GM13976 (cell line): ENCODE measurements around the gene LRRC49.
"Not testable (repeated sequence)": the region's sequence is repeated elsewhere in the genome, so short reads cannot be mapped to it uniquely, and the experiment has no call there.

Experiments
- DNase-seq: peaks from one replicate; pipeline ENCODE4 v3.0.0; 2012; ENCODE audit warnings: low spot score
- CTCF ChIP-seq: IDR thresholded peaks from 2 replicates; pipeline ENCODE4 v1.5.1; 2012; ENCODE audit warnings: borderline replicate concordance, mild to moderate bottlenecking; ENCODE audit not compliant: insufficient read depth; ENCODE audit errors: extremely low read depth, missing control alignments, control extremely low read depth
- in situ Hi-C: fragments of 300-500 bp; cut with MboI; formaldehyde crosslinking; loops from one replicate; pipeline ENCODE4 v1.12.0; 2022; ENCODE audit warnings: low sequenced_read_pairs, mixed read lengths, inconsistent platforms; ENCODE audit not compliant: unreplicated experiment

Gene LRRC49

DNA sequence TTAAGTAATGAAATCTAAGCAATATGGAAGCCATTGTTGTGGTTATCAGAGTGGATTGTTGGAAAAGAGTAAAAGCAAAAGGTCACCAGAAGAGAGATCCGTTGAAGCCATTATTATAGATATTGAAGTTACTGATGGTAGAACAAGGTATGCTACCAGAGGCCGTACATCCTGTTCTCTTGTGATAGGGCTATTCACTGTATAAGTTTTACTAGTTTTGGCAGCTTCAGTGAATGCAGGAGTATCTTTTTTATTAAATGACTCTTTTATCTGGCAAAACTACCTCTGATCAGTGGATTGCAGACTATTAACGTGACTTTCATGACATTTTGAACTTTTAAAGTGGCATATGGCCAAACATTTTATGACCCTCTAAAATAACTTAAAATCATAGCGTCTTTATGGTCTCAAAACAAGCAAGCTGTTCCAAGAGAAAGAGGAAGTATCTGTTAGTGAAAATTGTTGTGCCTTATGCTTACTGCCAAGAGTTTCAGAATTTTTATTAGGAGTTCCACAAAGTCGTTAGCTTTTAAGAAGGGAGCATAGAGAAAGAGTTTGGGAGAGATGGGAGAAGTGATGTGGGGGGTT, 102.9 kb downstream of the LRRC49 start:
- in situ Hi-C loops = no loop called here
- DNase-seq = no peak

DNA sequence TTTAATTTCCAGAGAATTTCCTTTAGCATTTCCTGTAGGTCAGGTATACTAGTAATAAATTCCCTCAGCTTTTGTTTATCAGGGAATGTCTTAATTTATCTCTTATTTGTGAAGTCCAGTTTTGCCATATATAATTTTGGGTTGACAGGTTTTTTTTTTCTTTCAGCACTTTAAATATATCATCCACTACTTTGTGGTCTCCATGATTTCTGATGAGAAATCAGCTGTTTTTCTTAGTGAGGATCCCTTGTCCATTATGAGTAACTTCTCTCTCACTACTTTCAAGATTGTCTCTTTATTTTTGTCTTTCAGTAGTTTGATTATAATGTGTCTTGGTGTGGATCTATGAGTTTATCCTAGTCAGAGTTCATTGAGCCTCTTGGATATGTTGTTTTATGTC, 105.7 kb downstream of the LRRC49 start:
- TF ChIP-seq CTCF = no peak
- no peak for DNase-seq
- in situ Hi-C loops = no loop called here

More for the DNA sequence above, 102.9 kb downstream of the LRRC49 start:
- TF ChIP-seq CTCF = no peak

GRCh38 chr15:71002316-71002715, 109.7 kb downstream of the LRRC49 start:
- no peak for DNase-seq
- TF ChIP-seq CTCF = no peak
- in situ Hi-C loops = no loop called here

GRCh38 chr15:71003319-71003718, 110.7 kb downstream of the LRRC49 start:
- in situ Hi-C loops = no loop called here
- no peak for DNase-seq
- TF ChIP-seq CTCF = no peak

- in situ Hi-C loops, DNase-seq: not testable (repeated sequence)
Measured at GRCh38 chr15:71004506-71004905, 111.9 kb downstream of the LRRC49 start.

GRCh38 chr15:71005895-71006294, 113.3 kb downstream of the LRRC49 start:
- DNase-seq = no peak
- in situ Hi-C loops = no loop called here
- TF ChIP-seq CTCF = no peak

DNA sequence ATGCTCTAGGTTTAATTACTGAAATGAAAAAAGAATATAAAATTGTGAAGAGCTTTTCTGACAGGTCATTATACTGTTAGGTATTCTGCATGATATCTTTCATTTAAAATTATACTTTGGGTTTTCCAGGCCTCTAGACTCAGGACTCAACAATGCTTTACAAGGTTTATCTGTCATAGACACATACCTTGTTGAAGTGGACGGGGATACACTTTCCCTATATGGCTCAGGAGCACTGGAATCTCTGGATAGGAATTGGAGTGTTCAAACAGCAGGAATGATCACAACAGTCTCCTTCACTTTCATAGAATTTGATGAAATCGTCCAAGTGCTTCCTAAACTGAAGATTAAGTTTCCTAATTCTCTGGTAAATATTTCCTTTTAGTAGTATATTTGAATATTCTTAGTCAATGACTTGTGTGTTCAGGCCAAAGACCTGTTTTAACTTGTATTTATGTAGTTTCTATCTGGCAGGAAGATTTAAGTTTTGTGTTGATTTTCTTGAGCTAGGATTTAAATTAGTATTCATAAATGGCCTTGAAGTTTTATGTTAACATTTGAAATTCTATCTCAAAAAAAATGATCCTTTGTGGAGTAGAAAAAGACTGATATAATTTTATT, 115.7 kb downstream of the LRRC49 start:
- DNase-seq = no peak
- in situ Hi-C loops = no loop called here
- no peak for TF ChIP-seq CTCF
